GM21526 (cell line): ENCODE data around the gene COPG2.
"Not testable (repeated sequence)": the region's sequence is repeated elsewhere in the genome, so short reads cannot be mapped to it uniquely, and the experiment has no call there.

ENCODE experiments used
- ATAC-seq: cut with Tn5 transposase; IDR thresholded peaks from one replicate; pipeline ENCODE4 v1.9.1; 2021; ENCODE audit warnings: moderate library complexity; ENCODE audit not compliant: unreplicated experiment, low FRiP score

COPG2 gene

DNA sequence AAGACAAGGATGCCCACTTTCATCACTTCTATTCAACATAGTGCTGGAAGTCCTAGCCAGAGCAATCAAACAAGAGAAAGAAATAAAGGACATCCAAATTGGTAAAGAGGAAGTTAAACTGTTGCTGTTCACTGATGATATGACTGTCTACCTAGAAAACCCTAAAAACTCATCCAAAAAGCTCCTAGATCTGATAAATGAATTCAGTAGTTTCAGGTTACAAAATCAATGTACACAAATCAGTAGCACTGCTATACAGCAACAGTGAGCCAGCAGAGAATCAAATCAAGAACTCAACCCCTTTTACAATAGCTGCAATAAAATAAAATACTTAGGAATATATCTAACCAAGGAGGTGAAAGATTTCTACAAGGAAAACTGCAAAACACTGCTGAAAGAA is 98.4 kb downstream of the COPG2 start:
- not testable (repeated sequence) for ATAC-seq

DNA sequence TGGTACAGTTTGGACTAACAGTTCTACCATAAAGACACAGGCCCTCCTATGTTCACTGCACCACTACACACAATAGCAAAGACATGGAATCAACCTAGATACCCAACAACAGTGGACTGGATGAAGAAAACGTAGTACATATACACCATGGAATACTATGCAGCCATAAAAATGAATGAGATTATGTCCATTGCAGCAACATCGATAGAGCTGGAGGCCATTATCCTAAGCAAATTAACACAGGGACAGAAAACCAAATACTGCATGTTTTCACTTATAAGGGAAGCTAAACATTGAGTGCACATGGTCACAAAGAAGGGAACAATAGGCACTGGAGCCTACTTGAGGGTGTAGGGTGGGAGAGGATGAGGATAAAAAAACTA is 101.7 kb downstream of the COPG2 start:
- no peak for ATAC-seq

DNA sequence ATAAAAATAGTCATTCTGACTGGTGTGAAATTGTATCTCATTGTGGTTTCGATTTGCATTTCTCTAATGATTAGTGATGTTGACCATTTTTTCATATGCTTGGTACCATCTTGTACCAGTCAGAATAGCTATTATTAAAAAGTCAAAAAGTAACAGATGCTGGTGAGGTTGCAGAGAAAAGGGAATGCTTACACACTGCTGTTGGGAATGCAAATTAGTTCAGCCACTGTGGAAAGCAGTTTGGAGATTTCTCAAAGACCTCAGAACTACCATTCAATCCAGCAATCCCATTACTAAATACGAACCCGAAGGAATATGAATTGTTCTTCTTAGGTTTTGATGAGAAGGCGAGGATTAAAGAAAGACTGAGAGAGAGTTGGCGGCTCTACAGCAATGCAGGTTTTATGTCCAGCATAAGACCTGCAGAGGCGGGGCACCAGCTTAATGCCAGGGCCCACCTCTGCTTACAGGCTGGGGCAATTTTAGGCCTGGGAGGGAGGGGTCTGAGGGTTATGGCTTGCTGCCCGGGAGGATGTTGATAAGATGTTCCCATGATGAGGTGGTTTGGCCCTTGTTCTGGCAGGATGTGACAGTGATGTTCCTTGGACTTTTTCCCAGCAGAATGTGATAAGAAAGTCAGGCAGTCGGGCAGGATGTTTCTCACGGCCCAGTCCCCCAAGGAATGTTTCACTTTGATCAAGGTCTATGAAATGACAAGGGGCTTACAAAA is 102.2 kb downstream of the COPG2 start:
- no peak for ATAC-seq

DNA sequence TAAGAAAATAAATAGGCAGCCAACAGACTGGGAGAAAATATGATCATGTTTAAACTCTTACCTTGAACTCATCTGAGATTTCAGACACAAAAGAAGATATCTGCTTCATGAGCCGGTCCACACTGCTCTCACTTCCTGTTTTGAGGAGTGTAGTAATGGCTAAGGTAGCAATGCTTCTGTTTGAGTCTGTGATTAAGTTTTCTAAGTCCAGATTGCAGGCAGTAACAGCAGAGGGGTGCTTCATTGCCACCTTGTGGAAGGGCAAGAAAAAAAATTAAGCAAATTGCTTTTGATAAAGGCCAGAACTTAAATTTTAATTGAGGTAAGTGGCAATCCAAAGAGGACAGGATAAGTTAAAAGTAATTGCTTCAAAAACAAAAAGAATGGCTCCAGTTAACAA is 107.6 kb downstream of the COPG2 start:
- peak; percentile 85 for ATAC-seq

DNA sequence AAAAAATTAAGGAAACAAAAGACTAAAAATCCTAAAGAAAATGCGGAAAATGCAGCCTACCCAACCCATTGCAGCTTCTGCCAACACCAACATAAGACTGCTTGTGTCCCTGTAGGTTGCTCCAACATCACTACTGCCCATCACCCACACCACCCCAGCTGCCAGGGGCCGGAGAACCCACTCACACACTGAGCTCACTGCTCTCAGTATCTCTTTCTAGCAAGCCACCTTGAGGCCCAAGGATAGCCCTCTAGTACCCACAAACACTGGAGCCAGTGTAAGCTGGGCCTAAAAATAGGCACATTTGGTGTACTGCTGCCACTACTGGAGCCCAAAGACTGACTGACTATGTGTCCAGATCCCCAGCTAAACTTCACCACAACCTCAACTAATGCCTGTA is 109.4 kb downstream of the COPG2 start:
- no peak for ATAC-seq

DNA sequence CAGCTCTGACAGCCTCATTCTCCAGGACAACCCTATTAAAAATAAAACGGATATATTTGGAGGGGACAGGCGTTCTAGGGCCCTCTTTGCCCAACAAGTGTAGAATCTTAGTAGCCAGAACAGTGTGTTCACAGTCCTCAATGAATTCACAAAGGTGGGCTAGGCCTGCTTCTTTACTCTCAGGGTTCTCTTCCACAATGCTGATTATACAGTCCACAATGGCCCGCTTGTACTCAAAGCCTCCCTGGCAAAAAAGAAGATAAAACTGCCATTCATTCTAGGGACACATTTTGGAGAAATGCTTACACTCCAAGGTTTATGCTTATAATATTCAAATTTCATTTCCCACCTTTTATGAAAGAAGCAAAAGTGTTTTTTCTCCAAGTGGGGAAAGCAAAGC is 114.1 kb downstream of the COPG2 start:
- ATAC-seq, result no peak

DNA sequence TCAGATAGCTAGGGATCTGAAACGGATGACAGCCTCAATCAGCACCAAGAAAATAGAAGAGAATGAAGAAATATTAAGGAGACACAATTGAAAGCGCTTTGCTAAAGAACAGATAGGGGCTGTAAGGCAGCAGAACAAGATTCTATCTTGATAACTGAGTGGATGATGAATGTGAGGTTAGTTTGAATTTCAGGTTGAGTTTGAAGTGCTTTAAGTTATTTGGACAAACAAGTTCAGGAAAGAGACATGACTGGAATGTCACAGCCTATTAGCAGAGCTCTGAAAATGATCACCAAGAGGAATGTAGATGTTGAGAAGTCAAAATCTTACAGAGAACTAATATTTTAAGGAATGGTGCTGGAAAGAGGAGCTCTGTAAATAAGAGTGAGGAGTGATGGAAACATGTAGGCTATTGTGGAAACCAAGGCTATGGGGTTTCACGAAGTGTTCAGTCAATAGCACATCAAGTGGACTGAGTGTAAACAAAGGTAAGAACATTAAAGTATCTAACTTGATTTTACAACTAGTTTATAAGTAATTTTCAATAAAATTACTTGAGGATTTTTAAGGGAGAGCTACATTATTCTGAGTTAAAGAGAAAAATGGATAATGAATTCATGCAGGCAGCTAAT is 115.0 kb downstream of the COPG2 start:
- ATAC-seq, result no peak

DNA sequence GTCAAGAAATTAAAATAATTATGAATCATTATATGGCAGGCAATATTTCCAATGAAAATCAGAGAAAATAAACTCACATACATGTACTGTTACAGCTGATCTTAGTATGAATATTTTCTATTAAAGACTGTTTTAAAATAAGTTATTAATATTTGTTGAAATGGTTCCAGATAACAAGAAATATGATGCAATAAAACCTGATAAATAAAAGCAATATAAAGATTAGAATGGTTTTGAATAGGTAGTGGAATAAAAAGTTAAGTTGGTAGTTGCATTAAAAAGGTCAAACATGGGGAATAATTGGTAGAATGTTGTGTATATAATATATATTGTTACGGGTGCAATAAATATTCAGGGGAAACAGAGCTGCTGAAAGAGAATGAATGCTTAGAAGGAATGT is 124.2 kb downstream of the COPG2 start:
- ATAC-seq, result no peak

DNA sequence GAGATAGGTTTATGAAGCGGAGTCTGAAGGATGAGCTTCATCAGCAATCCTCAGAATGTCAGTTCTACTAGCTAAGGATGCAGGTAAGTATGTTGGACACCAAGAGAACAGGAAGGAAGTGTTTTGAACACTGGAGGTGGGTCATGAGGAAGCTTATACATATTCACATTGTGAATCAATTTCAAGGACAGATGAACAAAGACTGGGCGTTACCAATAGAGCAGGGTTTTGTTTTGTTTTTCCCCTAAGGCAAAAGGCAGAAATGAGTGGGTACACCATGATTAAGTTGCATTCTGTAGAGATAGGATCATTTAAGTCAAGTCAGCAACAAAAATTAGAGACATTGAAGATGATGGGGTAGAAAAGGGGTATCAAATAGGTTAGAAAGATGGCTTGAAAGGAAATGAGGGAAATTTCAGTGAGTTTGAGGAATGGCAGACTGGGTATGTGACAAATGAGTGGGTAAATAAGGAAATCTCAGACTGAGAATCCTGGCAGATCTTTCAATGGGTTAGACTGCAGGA is 125.0 kb downstream of the COPG2 start:
- no peak for ATAC-seq

DNA sequence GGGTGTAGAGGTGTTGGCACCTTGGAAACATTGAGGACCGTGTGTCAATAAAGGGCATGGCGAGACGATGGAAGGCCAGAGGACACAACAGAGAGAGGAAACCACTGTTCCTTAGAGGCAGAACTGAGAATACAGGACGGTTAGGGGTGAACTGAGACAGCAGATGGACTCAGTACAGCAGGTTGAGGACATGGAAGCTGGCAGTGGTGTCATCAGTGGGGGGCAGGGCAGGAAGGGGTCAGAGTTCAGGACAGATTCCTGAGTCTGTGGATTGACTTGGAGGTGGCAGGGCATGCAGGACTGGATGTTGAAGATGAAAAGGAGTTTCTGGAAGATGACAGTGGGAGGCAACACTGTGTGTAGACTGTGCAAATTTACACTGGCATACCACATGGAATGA is 126.3 kb downstream of the COPG2 start:
- not testable (repeated sequence) for ATAC-seq

DNA sequence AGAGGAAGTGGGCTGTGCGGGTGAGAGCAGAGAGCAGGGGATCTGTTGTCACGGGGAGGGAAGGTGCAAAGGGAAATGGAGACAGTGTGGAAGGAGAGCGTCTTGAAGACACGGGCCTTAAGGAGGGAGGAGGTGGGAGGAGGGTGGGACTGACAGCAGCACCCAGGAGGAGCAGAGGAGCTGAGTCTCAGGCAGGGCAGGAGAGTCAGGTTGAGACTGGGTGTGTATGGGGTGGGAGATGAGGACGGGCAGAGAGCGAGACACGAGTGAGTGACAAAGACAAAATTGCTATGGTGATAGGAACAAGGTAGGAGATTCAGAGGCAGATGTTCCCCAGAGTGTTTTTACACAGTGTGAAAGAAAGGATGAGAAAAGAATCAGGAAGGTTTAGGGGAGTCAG is 127.3 kb downstream of the COPG2 start:
- not testable (repeated sequence) for ATAC-seq

DNA sequence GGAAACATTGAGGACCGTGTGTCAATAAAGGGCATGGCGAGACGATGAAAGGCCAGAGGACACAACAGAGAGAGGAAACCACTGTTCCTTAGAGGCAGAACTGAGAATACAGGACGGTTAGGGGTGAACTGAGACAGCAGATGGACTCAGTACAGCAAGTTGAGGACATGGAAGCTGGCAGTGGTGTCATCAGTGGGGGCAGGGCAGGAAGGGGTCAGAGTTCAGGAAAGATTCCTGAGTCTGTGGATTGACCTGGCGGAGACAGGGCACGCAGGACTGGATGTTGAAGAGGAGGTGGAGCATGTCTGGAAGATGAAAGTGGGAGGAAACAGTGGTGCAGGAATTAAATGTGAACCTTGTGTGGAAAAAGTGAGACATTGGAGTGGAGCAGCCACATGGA is 130.7 kb downstream of the COPG2 start:
- ATAC-seq, result not testable (repeated sequence)

DNA sequence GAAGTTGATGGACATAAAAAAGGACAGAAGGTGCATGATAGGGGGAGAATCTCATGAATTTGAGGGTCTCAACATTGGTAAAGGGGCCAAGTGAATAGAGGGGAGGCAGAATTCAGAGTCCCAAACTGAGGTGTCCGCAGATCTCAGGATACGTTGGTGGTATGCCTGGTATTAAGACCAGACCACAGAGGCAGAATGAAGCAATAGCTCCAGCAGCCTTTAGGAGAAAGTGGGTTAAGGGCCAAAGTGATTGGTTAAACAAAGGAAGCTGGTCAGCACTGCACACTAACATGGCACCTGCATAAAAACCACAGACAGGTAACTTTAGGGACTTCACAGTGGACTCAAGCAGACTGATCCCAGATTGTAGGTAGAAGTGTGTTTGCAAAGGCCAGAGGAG is 139.1 kb downstream of the COPG2 start:
- no peak for ATAC-seq

DNA sequence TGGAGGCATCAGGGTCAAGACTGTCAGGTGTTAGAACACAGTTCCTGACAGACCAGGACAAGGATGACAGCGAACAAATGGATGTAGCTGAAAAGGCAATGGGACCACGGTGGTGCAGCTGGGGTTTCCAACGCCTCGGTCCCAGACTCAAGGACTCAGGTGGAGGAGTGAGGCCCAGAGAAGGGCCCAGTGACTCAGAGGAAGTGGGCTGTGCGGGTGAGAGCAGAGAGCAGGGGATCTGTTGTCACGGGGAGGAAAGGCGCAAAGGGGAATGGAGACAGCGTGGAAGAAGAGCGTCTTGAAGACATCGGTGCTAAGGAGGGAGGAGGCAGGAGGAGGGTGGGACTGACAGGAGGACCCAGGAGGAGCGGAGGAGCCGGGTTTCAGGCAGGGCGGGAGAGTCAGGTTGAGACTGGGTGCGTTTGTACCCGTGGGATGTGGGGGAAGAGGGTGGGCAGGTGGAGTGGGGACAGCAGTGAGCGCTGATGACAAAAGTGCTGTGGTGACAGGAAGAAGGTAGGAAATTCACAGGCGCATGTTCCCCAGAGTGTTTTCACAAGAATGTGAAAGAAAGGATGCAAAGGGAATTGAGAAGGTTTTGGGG is 140.7 kb downstream of the COPG2 start:
- not testable (repeated sequence) for ATAC-seq

DNA sequence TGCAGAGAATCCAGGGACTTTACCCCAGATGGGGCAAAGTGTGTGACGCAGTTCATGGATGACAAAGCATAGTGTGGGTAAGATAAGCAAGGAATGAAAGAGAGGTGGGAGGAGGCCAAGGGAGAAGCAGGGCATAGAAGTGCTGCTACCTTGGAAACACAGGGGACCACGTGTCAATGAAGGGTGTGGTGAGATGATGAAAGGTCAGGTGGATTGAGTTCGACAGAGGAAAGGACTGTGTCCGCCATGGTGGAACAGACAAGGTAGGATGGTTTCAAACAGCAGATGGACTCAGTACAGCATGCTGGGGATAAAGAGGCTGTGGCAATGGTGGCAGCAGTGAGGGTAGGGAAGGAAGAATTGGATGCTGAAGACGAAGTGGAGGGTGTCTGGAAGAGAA is 143.9 kb downstream of the COPG2 start:
- no peak for ATAC-seq

DNA sequence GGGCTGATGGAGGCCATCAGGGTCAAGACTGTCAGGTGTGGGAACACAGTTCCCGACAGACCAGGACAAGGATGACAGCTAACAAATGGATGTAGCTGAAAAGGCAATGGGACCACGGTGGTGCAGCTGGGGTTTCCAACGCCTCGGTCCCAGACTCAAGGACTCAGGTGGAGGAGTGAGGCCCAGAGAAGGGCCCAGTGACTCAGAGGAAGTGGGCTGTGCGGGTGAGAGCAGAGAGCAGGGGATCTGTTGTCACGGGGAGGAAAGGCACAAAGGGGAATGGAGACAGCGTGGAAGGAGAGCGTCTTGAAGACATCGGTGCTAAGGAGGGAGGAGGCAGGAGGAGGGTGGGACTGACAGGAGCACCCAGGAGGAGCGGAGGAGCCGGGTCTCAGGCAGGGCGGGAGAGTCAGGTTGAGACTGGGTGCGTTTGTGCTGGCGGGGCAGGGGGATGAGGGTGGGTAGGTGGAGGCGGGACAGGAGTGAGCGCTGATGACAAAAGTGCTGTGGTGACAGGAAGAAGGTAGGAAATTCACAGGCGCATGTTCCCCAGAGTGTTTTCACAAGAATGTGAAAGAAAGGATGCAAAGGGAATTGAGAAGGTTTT is 144.9 kb downstream of the COPG2 start:
- not testable (repeated sequence) for ATAC-seq

DNA sequence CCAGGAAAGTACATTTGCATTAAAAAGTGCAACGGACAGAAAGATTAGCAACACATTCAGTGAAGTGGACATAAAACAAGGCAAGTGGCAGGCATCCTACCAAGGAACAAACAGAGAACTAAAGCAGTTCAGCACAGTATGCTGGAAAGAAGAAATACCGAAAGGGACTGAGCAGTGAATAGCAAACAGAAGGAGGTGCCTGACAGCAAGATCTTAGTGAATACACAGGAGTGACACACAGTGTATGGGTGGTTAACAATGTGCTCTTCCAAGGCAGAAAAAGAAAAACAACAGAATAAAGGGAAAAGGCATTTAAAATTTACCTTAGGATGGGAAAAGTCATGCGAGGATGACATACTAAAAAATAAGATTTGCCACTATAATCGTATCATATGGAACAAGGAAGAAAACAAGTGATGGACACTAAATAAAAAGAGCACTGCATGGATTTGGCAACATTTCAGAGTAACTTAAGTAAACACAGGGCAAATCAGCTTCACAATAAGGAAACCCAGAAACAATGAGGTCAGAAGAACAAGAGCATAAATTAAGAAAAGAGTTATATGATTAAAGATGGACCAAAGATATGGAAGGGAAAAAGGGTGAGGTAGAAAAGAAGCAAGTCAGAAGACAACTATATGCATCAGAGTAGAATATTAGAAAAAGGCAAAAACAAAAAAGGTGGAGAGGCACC is 147.1 kb downstream of the COPG2 start:
- no peak for ATAC-seq

DNA sequence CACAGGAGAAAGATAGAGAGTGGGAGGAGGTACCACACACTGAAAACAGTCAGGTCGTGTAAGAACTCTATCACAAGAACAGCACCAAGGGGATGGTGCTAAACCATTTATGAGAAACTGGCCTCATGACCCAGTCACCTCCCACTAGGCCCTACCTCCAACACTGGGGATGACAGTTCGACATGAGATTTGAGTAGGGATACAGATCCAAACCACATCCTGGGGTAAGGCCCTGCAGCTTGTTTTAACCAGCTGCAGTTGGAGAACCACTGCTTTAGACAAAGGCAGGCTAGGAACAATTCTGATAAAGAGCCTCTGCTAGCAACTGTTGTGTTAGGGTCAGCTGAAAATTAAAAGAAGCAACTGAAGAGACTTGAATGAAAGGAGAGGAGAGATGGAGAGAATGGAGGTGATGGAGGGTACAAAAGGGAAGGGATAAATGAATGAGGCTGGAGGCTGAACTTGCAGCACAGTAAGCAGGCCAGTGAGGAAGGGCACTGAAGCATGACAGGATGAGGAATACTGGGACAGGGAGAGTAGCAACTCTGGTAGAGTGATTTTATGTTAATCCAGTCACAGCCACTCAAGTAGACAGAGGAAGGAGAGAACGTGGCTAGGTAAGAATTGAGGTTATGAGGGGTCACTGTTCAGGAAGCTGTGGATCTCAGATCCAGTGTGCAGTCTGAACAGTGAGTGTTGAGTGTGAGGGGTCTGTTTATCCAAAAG is 153.1 kb downstream of the COPG2 start:
- ATAC-seq, result no peak

DNA sequence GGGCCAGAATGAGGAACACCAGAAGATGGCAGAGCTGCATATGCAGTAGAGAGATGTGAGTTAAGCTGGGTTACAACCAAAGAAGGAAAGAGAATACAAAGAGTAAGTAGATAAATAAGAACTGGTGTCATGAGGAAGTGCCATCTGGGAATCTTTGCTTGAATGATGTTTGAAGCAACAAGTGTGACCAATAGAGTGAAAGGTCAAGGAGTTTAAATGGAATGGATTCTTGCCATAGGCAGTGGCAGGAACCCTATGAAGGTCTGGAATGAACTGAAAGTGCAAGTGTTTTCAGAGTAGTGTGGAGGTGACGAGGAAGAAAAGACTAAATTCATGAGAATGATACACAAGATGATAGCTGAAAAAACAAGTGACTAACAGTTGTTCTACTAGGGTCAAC is 155.1 kb downstream of the COPG2 start:
- no peak for ATAC-seq

DNA sequence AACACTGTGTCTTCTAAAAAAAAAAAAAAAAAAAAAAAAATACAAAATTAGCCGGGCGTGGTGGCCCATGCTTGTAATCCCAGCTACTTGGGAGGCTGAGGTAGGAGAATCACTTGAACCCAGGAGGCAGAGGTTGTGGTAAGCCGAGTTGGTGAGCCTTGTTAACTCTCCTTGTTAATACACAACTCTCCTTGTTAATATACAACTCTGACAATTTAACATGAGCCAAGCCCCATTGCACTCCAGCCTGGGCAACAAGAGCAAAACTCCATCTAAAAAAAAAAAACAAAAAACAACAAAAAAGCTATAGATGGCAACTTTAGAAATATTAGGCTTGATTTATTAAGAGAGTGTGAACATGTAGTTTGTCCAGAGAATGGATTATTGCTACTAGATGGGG is 156.5 kb downstream of the COPG2 start:
- ATAC-seq, result not testable (repeated sequence)
